ENCODE results near the gene ZFYVE9.

Gene ZFYVE9

DNA sequence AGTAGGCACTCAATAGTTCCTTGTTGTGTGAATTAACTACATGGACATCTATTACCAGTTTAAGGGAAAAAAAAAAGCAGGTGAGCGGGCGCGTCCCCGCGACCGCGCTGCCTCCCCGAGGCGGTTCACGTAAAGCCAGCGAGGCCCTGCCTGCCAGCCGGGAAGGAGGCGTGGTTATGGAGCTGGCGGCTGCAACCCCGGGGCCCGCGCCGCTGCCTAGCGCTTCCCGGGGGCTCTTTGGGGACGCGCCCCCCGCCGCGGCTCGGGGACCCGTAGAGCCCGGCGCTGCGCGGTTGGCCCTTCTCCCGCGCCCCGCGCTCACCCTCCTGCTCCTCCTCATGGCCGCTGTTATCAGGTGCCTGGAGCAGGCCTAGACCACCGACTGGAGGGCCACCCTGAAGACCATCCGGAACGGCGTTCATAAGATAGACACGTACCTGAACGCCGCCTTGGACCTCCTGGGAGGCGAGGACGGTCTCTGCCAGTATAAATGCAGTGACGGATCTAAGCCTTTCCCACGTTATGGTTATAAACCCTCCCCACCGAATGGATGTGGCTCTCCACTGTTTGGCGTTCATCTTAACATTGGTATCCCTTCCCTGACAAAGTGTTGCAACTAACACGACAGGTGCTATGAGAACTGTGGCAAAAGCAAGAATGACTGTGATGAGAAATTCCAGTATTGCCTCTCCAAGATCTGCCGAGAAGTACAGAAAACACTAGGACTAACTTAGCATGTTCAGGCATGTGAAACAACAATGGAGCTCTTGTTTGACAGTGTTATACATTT is 226.7 kb downstream of the ZFYVE9 start (continued):
- TF ChIP-seq, protein P1, sequence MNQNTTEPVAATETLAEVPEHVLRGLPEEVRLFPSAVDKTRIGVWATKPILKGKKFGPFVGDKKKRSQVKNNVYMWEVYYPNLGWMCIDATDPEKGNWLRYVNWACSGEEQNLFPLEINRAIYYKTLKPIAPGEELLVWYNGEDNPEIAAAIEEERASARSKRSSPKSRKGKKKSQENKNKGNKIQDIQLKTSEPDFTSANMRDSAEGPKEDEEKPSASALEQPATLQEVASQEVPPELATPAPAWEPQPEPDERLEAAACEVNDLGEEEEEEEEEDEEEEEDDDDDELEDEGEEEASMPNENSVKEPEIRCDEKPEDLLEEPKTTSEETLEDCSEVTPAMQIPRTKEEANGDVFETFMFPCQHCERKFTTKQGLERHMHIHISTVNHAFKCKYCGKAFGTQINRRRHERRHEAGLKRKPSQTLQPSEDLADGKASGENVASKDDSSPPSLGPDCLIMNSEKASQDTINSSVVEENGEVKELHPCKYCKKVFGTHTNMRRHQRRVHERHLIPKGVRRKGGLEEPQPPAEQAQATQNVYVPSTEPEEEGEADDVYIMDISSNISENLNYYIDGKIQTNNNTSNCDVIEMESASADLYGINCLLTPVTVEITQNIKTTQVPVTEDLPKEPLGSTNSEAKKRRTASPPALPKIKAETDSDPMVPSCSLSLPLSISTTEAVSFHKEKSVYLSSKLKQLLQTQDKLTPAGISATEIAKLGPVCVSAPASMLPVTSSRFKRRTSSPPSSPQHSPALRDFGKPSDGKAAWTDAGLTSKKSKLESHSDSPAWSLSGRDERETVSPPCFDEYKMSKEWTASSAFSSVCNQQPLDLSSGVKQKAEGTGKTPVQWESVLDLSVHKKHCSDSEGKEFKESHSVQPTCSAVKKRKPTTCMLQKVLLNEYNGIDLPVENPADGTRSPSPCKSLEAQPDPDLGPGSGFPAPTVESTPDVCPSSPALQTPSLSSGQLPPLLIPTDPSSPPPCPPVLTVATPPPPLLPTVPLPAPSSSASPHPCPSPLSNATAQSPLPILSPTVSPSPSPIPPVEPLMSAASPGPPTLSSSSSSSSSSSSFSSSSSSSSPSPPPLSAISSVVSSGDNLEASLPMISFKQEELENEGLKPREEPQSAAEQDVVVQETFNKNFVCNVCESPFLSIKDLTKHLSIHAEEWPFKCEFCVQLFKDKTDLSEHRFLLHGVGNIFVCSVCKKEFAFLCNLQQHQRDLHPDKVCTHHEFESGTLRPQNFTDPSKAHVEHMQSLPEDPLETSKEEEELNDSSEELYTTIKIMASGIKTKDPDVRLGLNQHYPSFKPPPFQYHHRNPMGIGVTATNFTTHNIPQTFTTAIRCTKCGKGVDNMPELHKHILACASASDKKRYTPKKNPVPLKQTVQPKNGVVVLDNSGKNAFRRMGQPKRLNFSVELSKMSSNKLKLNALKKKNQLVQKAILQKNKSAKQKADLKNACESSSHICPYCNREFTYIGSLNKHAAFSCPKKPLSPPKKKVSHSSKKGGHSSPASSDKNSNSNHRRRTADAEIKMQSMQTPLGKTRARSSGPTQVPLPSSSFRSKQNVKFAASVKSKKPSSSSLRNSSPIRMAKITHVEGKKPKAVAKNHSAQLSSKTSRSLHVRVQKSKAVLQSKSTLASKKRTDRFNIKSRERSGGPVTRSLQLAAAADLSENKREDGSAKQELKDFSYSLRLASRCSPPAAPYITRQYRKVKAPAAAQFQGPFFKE (tag by site-specific recombination; IDR thresholded peaks at IDR 0.05; ENCODE audit: borderline replicate concordance), result no peak
- TF ChIP-seq ZBTB1 (tag by site-specific recombination; IDR thresholded peaks at IDR 0.05) (no peak), ZNF121 (tag by site-specific recombination; IDR thresholded peaks at IDR 0.05) (no peak), ZNF768 (tag by site-specific recombination; IDR thresholded peaks at IDR 0.05) (no peak), ZNF274 (IDR thresholded peaks at IDR 0.05; ENCODE audit: low read length) (no peak), ZNF274 (tag by site-specific recombination; IDR thresholded peaks at IDR 0.05; ENCODE audit: borderline replicate concordance) (no peak), MEIS1 (CRISPR knock-in tag; IDR thresholded peaks at IDR 0.05; ENCODE audit: borderline replicate concordance) (no peak), ZNF473 (tag by site-specific recombination; IDR thresholded peaks at IDR 0.05) (no peak), ZSCAN30 (tag by site-specific recombination; IDR thresholded peaks at IDR 0.05) (no peak), ZNF10 (tag by site-specific recombination; IDR thresholded peaks at IDR 0.05) (no peak), ZNF654 (tag by site-specific recombination; IDR thresholded peaks at IDR 0.05; ENCODE audit: low read depth) (no peak), ZNF239 (tag by site-specific recombination; IDR thresholded peaks at IDR 0.05) (no peak), REPIN1 (tag by site-specific recombination; IDR thresholded peaks at IDR 0.05; ENCODE audit: low read depth) (no peak), ZSCAN23 (tag by site-specific recombination; IDR thresholded peaks at IDR 0.05) (no peak), ZFP69B (tag by site-specific recombination; IDR thresholded peaks at IDR 0.05) (peak; percentile 26; the same call in 1 of the 2 replicates), SP3 (tag by site-specific recombination; IDR thresholded peaks at IDR 0.05) (peak; percentile 38; the same call in 1 of the 2 replicates), ZFP41 (tag by site-specific recombination; IDR thresholded peaks at IDR 0.05; ENCODE audit: borderline replicate concordance) (no peak), ZNF530 (tag by site-specific recombination; IDR thresholded peaks at IDR 0.05; ENCODE audit: low read depth) (no peak), KLF8 (tag by site-specific recombination; IDR thresholded peaks at IDR 0.05) (0 out of 2 replicates have a peak, but pooled peaks have one; percentile 8), ZNF248 (tag by site-specific recombination; IDR thresholded peaks at IDR 0.05) (no peak), ZNF571 (tag by site-specific recombination; IDR thresholded peaks at IDR 0.05) (no peak), BCL11A (tag by site-specific recombination; IDR thresholded peaks at IDR 0.05; ENCODE audit: low read depth) (no peak), ZNF174 (tag by site-specific recombination; IDR thresholded peaks at IDR 0.05) (no peak), ZNF549 (tag by site-specific recombination; IDR thresholded peaks at IDR 0.05) (no peak), FEZF1 (tag by site-specific recombination; IDR thresholded peaks at IDR 0.05) (no peak)
- TF ChIP-seq, protein P2, sequence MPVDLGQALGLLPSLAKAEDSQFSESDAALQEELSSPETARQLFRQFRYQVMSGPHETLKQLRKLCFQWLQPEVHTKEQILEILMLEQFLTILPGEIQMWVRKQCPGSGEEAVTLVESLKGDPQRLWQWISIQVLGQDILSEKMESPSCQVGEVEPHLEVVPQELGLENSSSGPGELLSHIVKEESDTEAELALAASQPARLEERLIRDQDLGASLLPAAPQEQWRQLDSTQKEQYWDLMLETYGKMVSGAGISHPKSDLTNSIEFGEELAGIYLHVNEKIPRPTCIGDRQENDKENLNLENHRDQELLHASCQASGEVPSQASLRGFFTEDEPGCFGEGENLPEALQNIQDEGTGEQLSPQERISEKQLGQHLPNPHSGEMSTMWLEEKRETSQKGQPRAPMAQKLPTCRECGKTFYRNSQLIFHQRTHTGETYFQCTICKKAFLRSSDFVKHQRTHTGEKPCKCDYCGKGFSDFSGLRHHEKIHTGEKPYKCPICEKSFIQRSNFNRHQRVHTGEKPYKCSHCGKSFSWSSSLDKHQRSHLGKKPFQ (tag by site-specific recombination; IDR thresholded peaks at IDR 0.05), result no peak
- TF ChIP-seq, protein P3, sequence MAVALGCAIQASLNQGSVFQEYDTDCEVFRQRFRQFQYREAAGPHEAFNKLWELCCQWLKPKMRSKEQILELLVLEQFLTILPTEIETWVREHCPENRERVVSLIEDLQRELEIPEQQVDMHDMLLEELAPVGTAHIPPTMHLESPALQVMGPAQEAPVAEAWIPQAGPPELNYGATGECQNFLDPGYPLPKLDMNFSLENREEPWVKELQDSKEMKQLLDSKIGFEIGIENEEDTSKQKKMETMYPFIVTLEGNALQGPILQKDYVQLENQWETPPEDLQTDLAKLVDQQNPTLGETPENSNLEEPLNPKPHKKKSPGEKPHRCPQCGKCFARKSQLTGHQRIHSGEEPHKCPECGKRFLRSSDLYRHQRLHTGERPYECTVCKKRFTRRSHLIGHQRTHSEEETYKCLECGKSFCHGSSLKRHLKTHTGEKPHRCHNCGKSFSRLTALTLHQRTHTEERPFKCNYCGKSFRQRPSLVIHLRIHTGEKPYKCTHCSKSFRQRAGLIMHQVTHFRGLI (tag by site-specific recombination; IDR thresholded peaks at IDR 0.05), result no peak
- TF ChIP-seq, protein P4, sequence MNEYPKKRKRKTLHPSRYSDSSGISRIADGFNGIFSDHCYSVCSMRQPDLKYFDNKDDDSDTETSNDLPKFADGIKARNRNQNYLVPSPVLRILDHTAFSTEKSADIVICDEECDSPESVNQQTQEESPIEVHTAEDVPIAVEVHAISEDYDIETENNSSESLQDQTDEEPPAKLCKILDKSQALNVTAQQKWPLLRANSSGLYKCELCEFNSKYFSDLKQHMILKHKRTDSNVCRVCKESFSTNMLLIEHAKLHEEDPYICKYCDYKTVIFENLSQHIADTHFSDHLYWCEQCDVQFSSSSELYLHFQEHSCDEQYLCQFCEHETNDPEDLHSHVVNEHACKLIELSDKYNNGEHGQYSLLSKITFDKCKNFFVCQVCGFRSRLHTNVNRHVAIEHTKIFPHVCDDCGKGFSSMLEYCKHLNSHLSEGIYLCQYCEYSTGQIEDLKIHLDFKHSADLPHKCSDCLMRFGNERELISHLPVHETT (tag by site-specific recombination; IDR thresholded peaks at IDR 0.05), result no peak
- TF ChIP-seq, protein P5, sequence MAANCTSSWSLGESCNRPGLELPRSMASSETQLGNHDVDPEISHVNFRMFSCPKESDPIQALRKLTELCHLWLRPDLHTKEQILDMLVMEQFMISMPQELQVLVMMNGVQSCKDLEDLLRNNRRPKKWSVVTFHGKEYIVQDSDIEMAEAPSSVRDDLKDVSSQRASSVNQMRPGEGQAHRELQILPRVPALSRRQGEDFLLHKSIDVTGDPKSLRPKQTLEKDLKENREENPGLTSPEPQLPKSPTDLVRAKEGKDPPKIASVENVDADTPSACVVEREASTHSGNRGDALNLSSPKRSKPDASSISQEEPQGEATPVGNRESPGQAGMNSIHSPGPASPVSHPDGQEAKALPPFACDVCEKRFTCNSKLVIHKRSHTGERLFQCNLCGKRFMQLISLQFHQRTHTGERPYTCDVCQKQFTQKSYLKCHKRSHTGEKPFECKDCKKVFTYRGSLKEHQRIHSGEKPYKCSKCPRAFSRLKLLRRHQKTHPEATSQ (tag by site-specific recombination; IDR thresholded peaks at IDR 0.05), result no peak

Measured in HEK293 (cell line).